HFFc6 (cell line): ENCODE data around the gene ZNF554. TPM values are rescaled to one million over a fixed set of nuclear protein-coding genes. Genes with fewer than 3 reads are reported as not detected.
A peak's percentile ranks its signal among the peaks of the same experiment; 100 is the strongest.

ENCODE experiments used
- DNase-seq: peaks from one replicate; pipeline ENCODE4 v3.0.0-alpha.2; 2018
- H3K27ac Mint-ChIP-seq: 2 replicates; pipeline ENCODE4 v1.8.0; 2020; ENCODE audit warnings: mild to moderate bottlenecking, mixed read lengths
- H3K27me3 Mint-ChIP-seq: 2 replicates; pipeline ENCODE4 v1.8.0; 2021; ENCODE audit warnings: mild to moderate bottlenecking, moderate library complexity, mixed read lengths; ENCODE audit not compliant: insufficient read depth
- H3K36me3 Mint-ChIP-seq: 2 replicates; pipeline ENCODE4 v1.8.0; 2021; ENCODE audit warnings: low read depth, mixed read lengths
- H3K4me1 Mint-ChIP-seq: 2 replicates; pipeline ENCODE4 v1.8.0; 2020; ENCODE audit warnings: low read depth, mixed read lengths
- H3K4me3 Mint-ChIP-seq: 2 replicates; pipeline ENCODE4 v1.8.0; 2020; ENCODE audit warnings: mild to moderate bottlenecking, moderate library complexity, mixed read lengths
- H3K9me3 Mint-ChIP-seq: 2 replicates; pipeline ENCODE4 v1.8.0; 2020; ENCODE audit warnings: mild to moderate bottlenecking, mixed read lengths
- CTCF ChIP-seq: fragments of 200-600 bp; sonication (generic); IDR thresholded peaks from 2 replicates; pipeline ENCODE4 v1.5.0; 2021; ENCODE audit warnings: antibody characterized with exemption, mild to moderate bottlenecking
- total RNA-seq, 6 experiments: library from RNA; stranded (reverse); fragmentation: NEBNext Ultra II Directional; extraction: Animal tissue kit (Norgen Biotek cat#: 25700); gene quantifications; 2 replicates in 1 of 6; 3 replicates in 5 of 6; pipeline ENCODE4 v1.2.3, GENCODE V29; 2021

The ZNF554 gene
- total RNA-seq, 6 experiments from 2014 or later = 1.6 to 2.4 (median 2.2) TPM

GRCh38 chr19:2840794-2841791 lies 21.4 kb downstream of the ZNF554 start, which contains the start of gene ZNF555:
Gene ZNF555 (plus strand): TSS chr19:2841475. CDS start chr19:2841573, 98 bp downstream.
- TF ChIP-seq CTCF = peak; percentile 83
- DNase-seq = peak; percentile 99
- peak within 1 kb of the TSS; percentile 84 for H3K27ac Mint-ChIP-seq
- no peaks in the 10 kb centered on the region for H3K27me3 Mint-ChIP-seq
- H3K4me1 Mint-ChIP-seq = peaks cover 7% of the 10 kb centered on the region
- peaks cover 48% of the 10 kb centered on the region for H3K9me3 Mint-ChIP-seq
- peak within 1 kb of the TSS; percentile 89 for H3K4me3 Mint-ChIP-seq
- H3K36me3 Mint-ChIP-seq = peaks cover 39% of the 10 kb centered on the region

- peaks cover 7% of the 10 kb centered on the region for H3K4me1 Mint-ChIP-seq
These were observed 22.3 kb downstream of the ZNF554 start for GRCh38 chr19:2841855-2842574.

GRCh38 chr19:2845107-2845506 lies 25.4 kb downstream of the ZNF554 start:
- no peak for DNase-seq
- TF ChIP-seq CTCF = no peak
- Mint-ChIP-seq H3K9me3 (peaks cover 50% of the 10 kb centered on the region), H3K27me3 (no peaks in the 10 kb centered on the region), H3K36me3 (peaks cover 51% of the 10 kb centered on the region), H3K4me3 (no peak overlapping the region), H3K4me1 (peaks cover 7% of the 10 kb centered on the region), H3K27ac (no peak overlapping the region)

More at GRCh38 chr19:2841855-2842574, 22.3 kb downstream of the ZNF554 start:
- H3K36me3 Mint-ChIP-seq = peaks cover 39% of the 10 kb centered on the region
- peak overlapping the region; percentile 45; the same call in 1 of the 2 replicates for H3K27ac Mint-ChIP-seq
- no peaks in the 10 kb centered on the region for H3K27me3 Mint-ChIP-seq
- no peak for TF ChIP-seq CTCF
- H3K4me3 Mint-ChIP-seq = peak overlapping the region; percentile 88
- no peak for DNase-seq
- H3K9me3 Mint-ChIP-seq = peaks cover 46% of the 10 kb centered on the region

- H3K36me3 Mint-ChIP-seq = peaks cover 63% of the 10 kb centered on the region
- H3K27ac Mint-ChIP-seq = no peak overlapping the region
- no peaks in the 10 kb centered on the region for H3K27me3 Mint-ChIP-seq
- DNase-seq = no peak
- peaks cover 7% of the 10 kb centered on the region for H3K4me1 Mint-ChIP-seq
- TF ChIP-seq CTCF = no peak
- H3K4me3 Mint-ChIP-seq = no peak overlapping the region
- H3K9me3 Mint-ChIP-seq = peaks cover 57% of the 10 kb centered on the region
These were observed 26.7 kb downstream of the ZNF554 start for GRCh38 chr19:2846180-2846894.

GRCh38 chr19:2847507-2847906 lies 27.8 kb downstream of the ZNF554 start:
- no peak for TF ChIP-seq CTCF
- H3K27me3 Mint-ChIP-seq = no peaks in the 10 kb centered on the region
- peaks cover 66% of the 10 kb centered on the region for H3K9me3 Mint-ChIP-seq
- no peak for DNase-seq
- H3K36me3 Mint-ChIP-seq = peaks cover 71% of the 10 kb centered on the region
- H3K27ac Mint-ChIP-seq = no peak overlapping the region
- H3K4me3 Mint-ChIP-seq = no peak overlapping the region
- peaks cover 2% of the 10 kb centered on the region for H3K4me1 Mint-ChIP-seq
